HFF-Myc (cell line): ENCODE measurements around the gene RPN2.

ENCODE experiments used
- DNase-seq: peaks from one replicate; pipeline ENCODE4 v3.0.0-alpha.2; 2011; ENCODE audit warnings: low read depth; ENCODE audit errors: extremely low read depth
- H3K4me3 ChIP-seq: replicated peaks from 2 replicates; pipeline ENCODE4 v1.5.1; 2011; ENCODE audit warnings: low read depth, mild to moderate bottlenecking, control low read depth, low read length
- CTCF ChIP-seq: IDR thresholded peaks from 2 replicates; pipeline ENCODE4 v1.5.1; 2012; ENCODE audit warnings: mild to moderate bottlenecking, low read depth, low read length, control low read depth; ENCODE audit errors: missing control alignments

RPN2 gene

DNA sequence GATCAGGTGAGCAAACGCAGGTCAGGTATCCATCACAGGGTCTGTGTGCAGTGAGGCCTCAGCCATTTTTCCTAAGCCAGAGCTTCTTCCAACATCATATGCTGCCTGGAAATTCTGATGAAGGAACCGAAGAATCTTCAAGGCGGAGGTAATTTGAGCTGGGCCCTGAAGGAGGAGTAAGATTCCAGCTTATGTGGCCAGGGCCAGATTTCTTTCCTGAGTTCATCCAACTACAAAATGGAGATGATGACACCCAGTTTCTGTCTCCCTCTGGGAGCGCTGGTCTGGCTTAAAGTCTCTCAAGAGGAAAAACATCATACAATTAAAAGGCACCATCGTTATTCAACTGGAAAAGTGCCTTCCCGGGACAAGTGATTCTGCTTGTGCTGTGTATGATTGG, 103.4 kb downstream of the RPN2 start:
- no peak for DNase-seq
- TF ChIP-seq CTCF, result peak; percentile 52
- H3K4me3 ChIP-seq, result no peak overlapping the region

DNA sequence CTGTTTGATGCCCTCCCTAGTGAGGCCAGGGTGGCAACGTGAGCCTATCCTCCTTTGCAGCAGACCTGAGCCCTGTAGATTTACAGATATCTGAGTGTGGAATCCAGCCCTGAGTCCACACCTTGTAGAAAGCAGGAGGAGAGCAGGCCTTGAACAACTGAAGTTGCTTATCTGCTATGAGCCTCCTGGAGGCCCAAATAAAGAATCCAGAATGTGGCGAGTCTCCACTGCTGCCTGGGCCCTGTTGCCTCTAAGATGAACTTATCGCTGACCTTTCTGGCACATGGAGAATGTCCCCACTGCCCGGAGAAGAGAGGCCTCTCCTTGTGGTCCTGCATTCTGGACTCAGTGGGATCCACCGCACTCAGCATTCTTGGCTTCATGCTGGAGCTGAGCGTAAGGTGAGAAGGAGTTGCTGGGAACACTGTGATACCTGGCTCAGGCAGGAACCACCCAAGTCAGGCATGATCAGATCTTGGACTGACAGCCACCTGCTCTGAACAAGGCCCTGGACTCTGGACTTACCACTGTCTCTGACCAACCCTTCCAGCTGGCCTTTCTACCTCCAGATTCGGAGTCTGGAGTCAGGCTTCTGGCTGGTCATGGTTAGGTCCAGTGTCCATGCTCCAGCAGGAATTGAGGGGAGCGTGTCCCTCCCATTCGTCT, 104.5 kb downstream of the RPN2 start:
- TF ChIP-seq CTCF, result no peak
- H3K4me3 ChIP-seq, result no peak overlapping the region
- DNase-seq, result no peak

GRCh38 chr20:37284691-37285161, 105.6 kb downstream of the RPN2 start:
- TF ChIP-seq CTCF, result no peak
- no peak overlapping the region for H3K4me3 ChIP-seq
- DNase-seq, result no peak

GRCh38 chr20:37285664-37286374, 106.7 kb downstream of the RPN2 start:
- no peak for TF ChIP-seq CTCF
- no peak overlapping the region for H3K4me3 ChIP-seq
- DNase-seq, result no peak

DNA sequence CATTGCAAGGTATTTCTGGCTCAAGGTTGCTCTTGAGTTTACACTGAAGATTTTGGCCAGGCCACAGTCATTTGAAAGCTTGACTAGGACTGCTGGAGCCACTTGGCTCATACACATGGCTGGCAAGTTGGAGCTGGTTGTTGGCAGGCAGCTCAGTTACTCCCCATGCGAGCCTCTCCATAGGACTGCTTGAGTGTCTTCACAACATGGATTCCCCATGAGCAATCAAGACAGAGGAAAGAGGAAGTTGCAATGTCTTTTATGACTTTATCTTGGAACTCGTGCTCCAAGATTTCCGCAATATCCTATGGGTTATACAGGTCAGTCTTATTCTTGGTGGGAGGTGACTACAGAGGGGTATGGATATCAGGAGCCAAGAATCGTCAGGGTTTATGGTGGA, 109.0 kb downstream of the RPN2 start:
- H3K4me3 ChIP-seq, result no peak overlapping the region
- TF ChIP-seq CTCF, result no peak
- DNase-seq, result no peak

- H3K4me3 ChIP-seq, result peak overlapping the region; percentile 91
- no peak for DNase-seq
- no peak for TF ChIP-seq CTCF
Observed at GRCh38 chr20:37290158-37290810, 111.2 kb downstream of the RPN2 start.
